ENCODE data around the gene ATP8A2.

The ATP8A2 gene

GRCh38 chr13:26034018-26034417 lies 662.2 kb downstream of the ATP8A2 start:
- no peak for TF ChIP-seq CTCF (IDR thresholded peaks at IDR 0.05; ENCODE audit: low read depth, low read length)
- no peak overlapping the region for H3K4me3 ChIP-seq (ENCODE audit: low read depth, low read length)

GRCh38 chr13:26036383-26036782 lies 664.6 kb downstream of the ATP8A2 start:
- no peak for TF ChIP-seq CTCF (IDR thresholded peaks at IDR 0.05; ENCODE audit: low read depth, low read length)
- no peak overlapping the region for H3K4me3 ChIP-seq (ENCODE audit: low read depth, low read length)

GRCh38 chr13:26037302-26037701 lies 665.5 kb downstream of the ATP8A2 start:
- TF ChIP-seq CTCF (IDR thresholded peaks at IDR 0.05; ENCODE audit: low read depth, low read length) = no peak
- H3K4me3 ChIP-seq (ENCODE audit: low read depth, low read length) = no peak overlapping the region

- no peak for TF ChIP-seq CTCF (IDR thresholded peaks at IDR 0.05; ENCODE audit: low read depth, low read length)
Measured at GRCh38 chr13:26038931-26039475, 667.2 kb downstream of the ATP8A2 start.

GRCh38 chr13:26041444-26041843 lies 669.7 kb downstream of the ATP8A2 start:
- TF ChIP-seq CTCF (IDR thresholded peaks at IDR 0.05; ENCODE audit: low read depth, low read length) = no peak
- no peak overlapping the region for H3K4me3 ChIP-seq (ENCODE audit: low read depth, low read length)

More at GRCh38 chr13:26038931-26039475, 667.2 kb downstream of the ATP8A2 start:
- H3K4me3 ChIP-seq (ENCODE audit: low read depth, low read length) = no peak overlapping the region

- no peak overlapping the region for H3K4me3 ChIP-seq (ENCODE audit: low read depth, low read length)
- no peak for TF ChIP-seq CTCF (IDR thresholded peaks at IDR 0.05; ENCODE audit: low read depth, low read length)
Measured at GRCh38 chr13:26042785-26043184, 671.0 kb downstream of the ATP8A2 start.

GRCh38 chr13:26045142-26045541 lies 673.4 kb downstream of the ATP8A2 start:
- no peak for TF ChIP-seq CTCF (IDR thresholded peaks at IDR 0.05; ENCODE audit: low read depth, low read length)
- no peak overlapping the region for H3K4me3 ChIP-seq (ENCODE audit: low read depth, low read length)

Measured in WI38 (cell line).